NCI-H1092 treated with DMSO at 0.1 percent for 48 hours (cell line): ENCODE measurements around the gene MZB1.
"Not testable (repeated sequence)": the region's sequence is repeated elsewhere in the genome, so short reads cannot be mapped to it uniquely, and the experiment has no call there.

Experiments used
- DNase-seq: peaks from one replicate; lab custom pipeline; 2025; lab: John Stamatoyannopoulos, UW

The MZB1 gene

GRCh38 chr5:139378101-139378825, 11.4 kb downstream of the MZB1 start:
- DNase-seq, result no peak

GRCh38 chr5:139377226-139377625, 12.5 kb downstream of the MZB1 start:
- no peak for DNase-seq

- no peak for DNase-seq
Measured at GRCh38 chr5:139376364-139376763, 13.3 kb downstream of the MZB1 start.

DNA sequence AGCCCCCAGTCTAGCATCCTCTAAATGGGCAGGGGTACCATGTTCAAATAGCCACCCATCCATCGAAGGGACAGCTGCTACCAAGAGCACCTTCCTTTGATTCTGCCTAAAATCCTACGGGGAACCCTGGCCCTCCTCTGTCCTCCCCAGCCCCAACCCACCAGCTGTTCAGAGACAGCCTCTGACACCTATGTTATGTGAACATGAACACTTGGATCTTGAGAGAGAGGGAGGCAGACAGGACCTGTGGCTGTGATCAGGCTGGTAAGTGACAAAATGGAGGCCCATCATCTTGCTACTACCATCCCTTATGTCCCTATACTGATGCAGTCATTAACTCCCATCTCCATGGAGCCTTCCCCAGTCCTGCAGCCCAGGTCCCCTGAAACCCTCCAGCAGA, 14.8 kb downstream of the MZB1 start:
- no peak for DNase-seq

DNA sequence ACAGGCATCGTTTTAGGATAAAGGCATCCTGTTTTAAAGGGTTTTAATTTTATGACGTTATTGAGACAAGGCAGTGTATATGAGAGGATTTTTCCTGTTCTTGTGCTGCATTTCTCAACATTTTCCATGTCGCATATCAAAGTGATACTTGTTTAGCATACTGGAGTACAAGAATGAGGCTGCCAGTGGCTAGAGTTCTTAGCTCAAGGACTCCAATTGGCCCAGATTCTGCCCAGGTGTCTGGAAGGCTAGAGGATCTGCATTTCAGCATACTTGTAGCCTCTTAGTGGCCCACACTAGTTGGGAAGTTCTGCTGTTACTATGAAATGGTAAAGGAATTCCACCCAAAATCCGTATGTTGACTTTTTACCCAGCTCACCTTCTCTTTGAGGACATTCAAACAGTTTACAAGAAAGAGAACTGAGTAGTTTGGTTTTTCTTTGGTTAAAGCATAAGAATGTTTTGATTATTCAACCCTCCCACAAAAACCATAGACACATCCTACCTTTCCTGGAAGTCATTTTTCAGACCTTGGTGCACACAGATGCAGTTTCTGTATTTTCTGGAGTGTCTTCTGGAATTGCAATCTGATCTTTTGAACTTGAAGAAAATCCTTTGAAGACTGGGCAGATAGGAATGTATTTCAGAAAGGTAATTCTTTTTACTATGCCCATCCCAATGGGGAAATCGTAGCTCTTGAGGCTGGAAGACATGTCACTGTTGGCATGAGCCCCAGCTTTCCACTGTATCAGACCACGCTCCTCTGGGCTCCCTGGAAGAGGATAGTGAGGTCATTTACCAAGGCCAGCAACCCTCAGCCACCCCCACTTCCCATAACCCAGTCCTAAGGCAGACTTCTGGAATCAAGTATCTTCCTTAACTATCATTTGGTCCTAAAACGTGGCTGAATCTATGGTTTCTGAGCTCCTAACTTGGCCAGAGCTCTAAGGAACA, 18.0 kb downstream of the MZB1 start:
- DNase-seq, result no peak

DNA sequence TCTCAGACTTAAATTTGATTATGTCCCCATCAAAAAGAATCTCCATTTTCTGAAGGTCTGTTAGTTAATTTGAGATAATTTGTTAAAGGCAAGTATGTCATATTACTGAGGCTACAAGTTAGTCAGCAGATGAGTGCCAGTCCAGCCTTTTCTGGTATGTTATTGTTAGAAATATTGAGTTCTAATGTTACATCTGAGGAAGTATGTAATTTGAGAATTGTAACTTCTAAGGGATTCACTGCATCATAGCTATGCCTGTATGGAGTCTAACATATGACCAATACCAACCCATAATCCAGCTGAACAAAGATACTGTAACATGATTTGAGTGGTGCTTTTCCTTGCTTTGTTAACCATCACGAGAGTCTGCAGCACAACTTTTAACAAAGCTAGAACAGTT, 20.5 kb downstream of the MZB1 start:
- no peak for DNase-seq

DNA sequence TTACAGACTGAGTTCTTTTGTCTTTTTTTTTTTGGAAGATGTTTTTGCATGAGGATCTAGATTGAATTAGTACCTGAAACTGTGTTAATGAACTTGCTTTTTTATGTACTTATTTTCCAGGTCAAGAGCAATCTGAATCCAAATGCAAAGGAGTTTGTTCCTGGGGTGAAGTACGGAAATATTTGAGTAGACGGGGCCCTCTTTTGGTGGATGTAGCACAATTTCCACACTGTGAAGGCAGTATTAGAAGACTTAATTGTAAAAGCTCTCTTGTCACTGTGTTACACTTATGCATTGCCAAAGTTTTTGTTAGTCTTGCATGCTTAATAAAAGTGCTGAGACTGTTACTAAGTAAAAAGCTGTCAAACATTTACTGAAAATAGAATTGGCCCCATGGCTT, 21.1 kb downstream of the MZB1 start:
- no peak for DNase-seq

GRCh38 chr5:139364466-139364865, 25.2 kb downstream of the MZB1 start:
- DNase-seq, result no peak

DNA sequence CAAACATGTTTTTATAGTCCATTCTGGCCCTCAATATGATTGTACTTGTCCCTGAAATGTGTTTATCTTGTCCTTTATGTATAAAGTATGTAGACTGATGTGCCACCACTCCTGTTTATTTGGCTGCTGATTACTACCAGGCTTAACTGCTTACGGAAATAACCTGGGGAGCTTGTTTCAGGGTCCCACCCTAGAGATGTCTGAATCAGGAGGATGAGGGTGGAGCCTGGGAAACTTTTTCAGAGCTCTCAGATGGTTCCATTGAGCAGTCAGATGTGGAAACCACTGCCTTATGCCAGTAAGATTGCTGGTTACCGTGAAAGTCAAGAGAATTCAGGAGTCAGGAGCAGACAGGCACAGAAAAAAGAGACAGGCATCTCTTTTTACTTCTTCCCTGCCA, 25.8 kb downstream of the MZB1 start:
- no peak for DNase-seq

GRCh38 chr5:139361835-139362429, 27.8 kb downstream of the MZB1 start:
- DNase-seq, result no peak

- DNase-seq, result no peak
Measured at GRCh38 chr5:139360384-139360783, 29.3 kb downstream of the MZB1 start.

DNA sequence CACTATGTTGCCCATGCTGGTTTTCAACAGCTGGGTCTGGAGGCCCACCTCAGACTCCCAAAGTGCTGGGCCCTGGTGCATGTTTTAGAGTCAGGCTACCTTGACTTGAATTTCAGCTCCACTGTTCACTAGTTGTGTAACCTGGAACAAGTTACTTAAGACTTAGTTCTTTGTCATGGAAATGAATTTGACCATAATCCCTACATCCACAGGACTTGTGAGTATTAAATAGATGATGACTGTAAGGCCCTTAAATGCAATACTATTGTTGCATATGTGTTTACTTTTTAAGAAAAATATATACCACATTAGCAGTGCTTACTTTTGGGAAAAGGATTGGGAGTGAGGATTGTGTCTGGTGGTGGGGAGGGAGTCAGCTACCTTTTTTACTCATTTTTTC, 31.6 kb downstream of the MZB1 start:
- no peak for DNase-seq

DNA sequence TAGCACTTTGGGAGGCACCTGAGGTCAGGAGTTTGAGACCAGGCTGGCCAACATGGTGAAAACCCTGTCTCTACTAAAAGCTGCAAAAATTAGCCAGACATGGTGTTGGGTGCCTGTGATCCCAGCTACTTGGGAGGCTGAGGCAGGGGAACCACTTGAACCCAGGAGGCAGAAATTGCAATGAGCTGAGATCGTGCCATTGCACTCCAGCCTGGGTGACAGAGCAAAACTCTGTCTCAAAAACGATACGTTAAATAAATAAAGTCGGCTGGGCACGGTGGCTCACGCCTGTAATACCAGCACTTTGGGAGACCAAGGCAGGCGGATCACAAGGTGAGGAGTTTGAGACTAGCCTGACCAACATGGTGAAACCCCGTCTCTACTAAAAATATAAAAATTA, 33.8 kb downstream of the MZB1 start:
- not testable (repeated sequence) for DNase-seq

GRCh38 chr5:139354186-139354585, 35.5 kb downstream of the MZB1 start:
- no peak for DNase-seq

GRCh38 chr5:139347863-139348262, 41.9 kb downstream of the MZB1 start:
- DNase-seq, result not testable (repeated sequence)

DNA sequence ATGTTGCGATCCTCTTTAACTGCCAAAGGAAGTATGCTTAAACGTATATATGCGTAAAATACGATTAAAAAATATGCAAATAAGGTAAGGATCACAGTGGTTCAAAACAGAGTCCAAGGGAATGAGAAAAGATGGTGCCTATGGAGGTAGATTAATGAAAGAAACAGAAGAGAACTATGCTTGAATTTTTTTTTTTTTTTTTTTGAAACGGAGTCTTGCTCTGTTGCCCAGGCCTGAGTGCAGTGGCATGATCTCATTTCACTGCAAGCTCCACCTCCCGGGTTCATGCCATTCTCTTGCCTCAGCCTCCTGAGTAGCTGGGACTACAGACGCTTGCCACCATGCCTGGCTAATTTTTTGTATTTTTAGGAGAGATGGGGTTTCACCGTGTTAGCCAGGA, 44.3 kb downstream of the MZB1 start:
- DNase-seq, result not testable (repeated sequence)

DNA sequence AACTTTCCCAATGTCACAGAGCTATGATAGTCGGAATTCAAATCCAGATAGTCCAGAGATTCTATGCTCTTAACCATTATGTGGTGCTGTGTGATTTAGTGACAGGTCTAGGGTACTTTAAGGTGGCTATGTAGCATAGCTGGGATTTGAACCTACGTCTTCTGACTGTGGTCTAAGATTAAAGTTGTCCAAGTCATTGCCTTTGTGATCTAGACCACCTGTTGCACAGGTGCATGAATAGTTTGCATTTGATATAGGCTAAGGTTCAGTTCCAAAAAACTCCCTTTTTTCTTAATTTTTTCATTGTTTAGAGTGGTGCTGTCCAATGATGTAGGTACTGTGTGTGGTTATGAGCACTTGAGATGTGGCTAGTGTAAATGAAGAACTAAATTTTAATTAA, 45.5 kb downstream of the MZB1 start:
- DNase-seq, result no peak

DNA sequence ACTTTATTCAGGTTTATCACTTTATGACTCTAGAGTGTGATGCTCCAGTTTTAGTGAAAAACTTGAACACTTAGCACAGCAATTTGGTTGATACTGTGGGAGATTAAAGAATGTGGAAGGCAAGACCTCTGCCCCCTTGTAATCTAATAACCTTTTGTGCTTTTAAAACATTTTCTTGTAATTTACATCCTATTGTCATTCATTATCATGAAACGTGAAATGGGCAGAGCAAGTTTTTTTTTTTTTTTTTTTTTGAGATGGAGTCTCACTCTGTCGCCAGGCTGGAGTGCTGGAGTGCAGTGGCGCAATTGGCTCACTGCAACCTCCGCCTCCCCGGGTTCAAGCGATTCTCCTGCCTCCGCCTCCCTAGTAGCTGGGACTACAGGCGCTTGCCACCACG, 46.2 kb downstream of the MZB1 start:
- no peak for DNase-seq

DNA sequence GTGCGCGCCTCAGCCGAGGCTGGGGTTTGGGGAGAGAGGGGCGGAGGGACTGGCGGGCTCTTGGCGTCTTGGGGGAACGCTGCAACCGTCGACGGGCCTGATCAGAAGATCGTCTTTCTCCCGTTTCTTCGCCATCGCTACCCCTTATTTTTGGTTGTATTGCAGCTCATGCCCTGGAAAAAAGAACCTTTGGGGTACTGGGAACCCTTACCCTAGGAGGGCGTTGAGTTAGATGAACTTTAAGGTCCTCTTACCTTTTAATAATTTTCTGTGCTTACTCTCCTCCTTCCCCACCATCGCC, 47.3 kb downstream of the MZB1 start:
- no peak for DNase-seq

DNA sequence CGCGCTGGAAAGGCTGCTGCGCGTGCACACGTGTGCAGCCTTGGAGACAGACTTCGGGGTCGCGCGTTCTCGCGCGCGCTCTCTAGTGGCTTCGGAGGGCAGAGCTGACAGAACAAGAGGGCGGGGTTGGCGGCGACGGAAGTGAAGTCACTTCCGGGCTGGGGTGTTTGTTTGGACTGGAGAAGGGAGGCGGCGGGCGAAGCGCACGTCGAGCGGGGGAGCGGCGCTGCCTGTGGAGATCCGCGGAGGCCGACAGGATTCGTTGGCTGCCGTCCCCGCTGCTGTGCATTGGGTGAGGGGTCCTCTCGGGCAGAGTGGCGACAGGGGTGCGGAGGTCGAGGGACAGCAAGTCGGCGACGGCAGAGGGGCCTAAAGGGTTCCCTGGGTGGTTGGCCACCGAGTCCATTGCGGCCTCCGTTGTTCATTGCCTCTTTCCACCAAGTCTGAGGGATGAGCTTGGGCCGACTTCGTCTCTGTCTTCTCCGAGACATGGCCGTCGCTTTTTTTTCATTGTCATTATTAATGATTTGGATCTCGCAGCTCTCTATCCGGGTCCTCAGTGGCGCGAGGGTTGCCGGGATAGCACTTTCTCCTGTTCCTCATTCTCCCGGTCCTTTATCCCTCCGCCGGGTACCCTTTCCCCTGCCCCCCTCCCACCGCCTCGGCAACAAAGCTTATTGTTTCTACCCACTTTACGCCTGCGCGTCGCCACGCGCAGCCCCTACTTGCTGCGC, 47.9 kb downstream of the MZB1 start, which contains the start of gene PAIP2:
TSS of gene PAIP2 (plus strand) at position 166 of the 734 bp plus-strand sequence. CDS start 21,931 bp downstream, outside the sequence.
- DNase-seq, result peak; percentile 96

DNA sequence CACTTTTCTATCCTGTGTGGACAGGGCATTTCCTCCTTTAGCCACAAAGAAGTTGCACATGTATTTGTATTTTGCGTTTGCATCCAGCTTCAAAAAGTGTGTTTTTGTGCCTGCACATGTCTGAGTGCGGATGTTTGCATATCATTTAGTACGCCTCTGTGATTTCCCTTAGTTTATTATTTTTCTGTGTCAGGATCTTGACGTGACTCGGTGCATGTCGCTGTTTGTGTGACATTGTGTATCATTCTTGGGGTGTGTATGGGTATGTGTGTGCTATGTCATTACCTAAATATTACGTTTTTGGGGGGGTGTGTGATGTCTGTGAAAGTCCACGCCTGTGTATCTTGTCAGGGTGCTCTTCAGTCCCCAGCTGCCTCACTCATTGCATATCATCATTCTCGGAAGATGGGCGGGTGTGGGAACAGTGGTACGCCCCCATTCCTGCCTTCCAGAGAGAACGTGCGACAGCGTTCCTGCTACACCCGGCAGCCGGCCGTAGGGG, 48.5 kb downstream of the MZB1 start:
- no peak for DNase-seq

DNA sequence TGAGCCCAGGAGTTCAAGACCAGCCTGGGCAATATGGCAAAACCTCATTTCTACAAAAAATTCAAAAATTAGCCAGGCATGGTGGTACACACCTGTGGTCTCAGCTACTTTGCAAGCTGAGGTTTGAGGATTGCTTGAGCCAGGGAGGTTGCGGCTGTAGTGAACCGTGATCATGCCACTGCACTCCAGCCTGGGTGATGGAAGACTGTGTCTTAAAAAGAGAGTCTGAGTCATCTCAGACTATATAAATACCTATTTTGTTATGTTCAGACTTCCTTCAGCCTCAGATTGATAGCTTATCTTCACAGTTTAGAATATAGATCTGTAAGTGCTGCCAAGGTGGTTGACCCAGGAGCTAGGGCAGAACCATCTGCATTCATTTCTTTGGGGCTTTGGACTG, 49.7 kb downstream of the MZB1 start:
- DNase-seq, result no peak
